Panc1 (cell line): Measurements from ENCODE around the gene RASA3.

Experiments
- CTCF ChIP-seq: fragments of 450-650 bp; IDR thresholded peaks from 2 replicates; pipeline ENCODE4 v1.5.1; 2017; ENCODE audit warnings: mild to moderate bottlenecking
- POLR2AphosphoS5 ChIP-seq: IDR thresholded peaks from 2 replicates; pipeline ENCODE4 v1.6.1; 2012; ENCODE audit warnings: mild to moderate bottlenecking, low read depth, low read length, moderate library complexity
- SIN3A ChIP-seq: IDR thresholded peaks from 2 replicates; pipeline ENCODE4 v1.6.1; 2012; ENCODE audit warnings: low read depth, mild to moderate bottlenecking, low read length, moderate library complexity, borderline replicate concordance; ENCODE audit not compliant: insufficient read depth
- TCF7L2 ChIP-seq: IDR thresholded peaks from 2 replicates; pipeline ENCODE4 v1.6.1; 2011; ENCODE audit warnings: mild to moderate bottlenecking, low read depth, low read length, inconsistent platforms
- TF ChIP-seq, protein P1 (sequence below), 2 experiments: IDR thresholded peaks; 2 replicates each; pipeline ENCODE4 v1.6.1; 2011 to 2012; ENCODE audit warnings: low read depth in 2 of 2, control low read depth in 1 of 2, low read length in 1 of 2, mild to moderate bottlenecking in 1 of 2, moderate library complexity in 1 of 2; ENCODE audit not compliant: insufficient read depth in 1 of 2

DNA sequence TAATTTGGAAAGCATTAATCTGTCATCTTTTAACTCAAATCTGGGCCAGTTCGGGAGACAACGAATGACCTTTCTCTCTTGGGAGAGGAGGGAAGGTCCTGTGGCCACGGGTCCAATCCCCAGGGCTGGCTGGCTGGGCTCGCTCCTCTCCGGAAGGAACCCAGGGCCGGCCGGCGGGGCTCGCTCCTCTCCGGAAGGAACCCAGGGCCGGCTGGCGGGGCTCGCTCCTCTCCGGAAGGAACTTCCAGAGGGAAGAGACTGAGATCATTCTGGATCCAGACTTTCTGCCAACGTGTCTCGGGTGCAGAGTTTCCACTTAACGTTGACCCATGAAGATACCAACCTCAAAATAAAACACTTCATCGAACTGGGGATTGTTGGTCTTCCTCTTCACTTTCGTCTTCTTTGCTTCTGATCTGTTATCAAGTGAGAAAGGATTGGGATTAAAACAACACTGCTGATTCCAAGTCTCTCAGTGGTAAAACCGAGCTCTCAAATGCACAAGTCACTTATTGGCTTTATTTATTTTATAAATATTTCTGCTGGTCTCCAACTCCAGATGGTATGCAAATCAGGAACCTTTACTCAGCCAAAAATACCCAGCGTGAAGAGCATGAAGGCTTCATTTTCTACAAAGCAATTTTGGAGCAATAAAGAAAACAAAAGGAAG, 105.2 kb downstream of the RASA3 start:
- TF ChIP-seq CTCF (no peak), POLR2AphosphoS5 (no peak), TCF7L2 (no peak), SIN3A (no peak)
- TF ChIP-seq, protein P1, sequence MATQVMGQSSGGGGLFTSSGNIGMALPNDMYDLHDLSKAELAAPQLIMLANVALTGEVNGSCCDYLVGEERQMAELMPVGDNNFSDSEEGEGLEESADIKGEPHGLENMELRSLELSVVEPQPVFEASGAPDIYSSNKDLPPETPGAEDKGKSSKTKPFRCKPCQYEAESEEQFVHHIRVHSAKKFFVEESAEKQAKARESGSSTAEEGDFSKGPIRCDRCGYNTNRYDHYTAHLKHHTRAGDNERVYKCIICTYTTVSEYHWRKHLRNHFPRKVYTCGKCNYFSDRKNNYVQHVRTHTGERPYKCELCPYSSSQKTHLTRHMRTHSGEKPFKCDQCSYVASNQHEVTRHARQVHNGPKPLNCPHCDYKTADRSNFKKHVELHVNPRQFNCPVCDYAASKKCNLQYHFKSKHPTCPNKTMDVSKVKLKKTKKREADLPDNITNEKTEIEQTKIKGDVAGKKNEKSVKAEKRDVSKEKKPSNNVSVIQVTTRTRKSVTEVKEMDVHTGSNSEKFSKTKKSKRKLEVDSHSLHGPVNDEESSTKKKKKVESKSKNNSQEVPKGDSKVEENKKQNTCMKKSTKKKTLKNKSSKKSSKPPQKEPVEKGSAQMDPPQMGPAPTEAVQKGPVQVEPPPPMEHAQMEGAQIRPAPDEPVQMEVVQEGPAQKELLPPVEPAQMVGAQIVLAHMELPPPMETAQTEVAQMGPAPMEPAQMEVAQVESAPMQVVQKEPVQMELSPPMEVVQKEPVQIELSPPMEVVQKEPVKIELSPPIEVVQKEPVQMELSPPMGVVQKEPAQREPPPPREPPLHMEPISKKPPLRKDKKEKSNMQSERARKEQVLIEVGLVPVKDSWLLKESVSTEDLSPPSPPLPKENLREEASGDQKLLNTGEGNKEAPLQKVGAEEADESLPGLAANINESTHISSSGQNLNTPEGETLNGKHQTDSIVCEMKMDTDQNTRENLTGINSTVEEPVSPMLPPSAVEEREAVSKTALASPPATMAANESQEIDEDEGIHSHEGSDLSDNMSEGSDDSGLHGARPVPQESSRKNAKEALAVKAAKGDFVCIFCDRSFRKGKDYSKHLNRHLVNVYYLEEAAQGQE (IDR thresholded peaks at IDR 0.05; ENCODE audit: insufficient read depth in 1 of 2, low read depth in 2 of 2, low read length in 1 of 2), result no peak
